ENCODE data around the gene TERF2IP.

GRCh38 chr16:75647492-75648264 is at the start of gene TERF2IP, which contains the start of gene KARS1:
- TF ChIP-seq CTCF (IDR thresholded peaks at IDR 0.05) (no peak), POLR2A (IDR thresholded peaks at IDR 0.05) (peak; percentile 90), EP300 (IDR thresholded peaks at IDR 0.05) (no peak)
